Ovary (tissue), 3 donors: ENCODE results near the gene MFSD1.

Experiments used
- CTCF ChIP-seq, 3 donors: fragments of 450-650 bp in 2 of 3; fragments of 200-600 bp in 1 of 3; IDR thresholded peaks; one replicate each; pipeline versions ENCODE4 v1.5.1 to v1.8.0; 2016 to 2022; ENCODE audit warnings: antibody characterized with exemption in 3 of 3, mild to moderate bottlenecking in 1 of 3
- EP300 ChIP-seq: sonication (generic); formaldehyde crosslinking; IDR thresholded peaks from one replicate; pipeline ENCODE4 v1.6.1; 2017; ENCODE audit warnings: antibody characterized with exemption
- POLR2A ChIP-seq: fragments of 450-650 bp; IDR thresholded peaks from one replicate; pipeline ENCODE4 v1.6.1; 2017; ENCODE audit warnings: antibody characterized with exemption, mild to moderate bottlenecking, moderate library complexity
- donor health status: DM: no; HTN: no; CAD: no.

- TF ChIP-seq CTCF (IDR thresholded peaks at IDR 0.05), result no peak
- no peak for TF ChIP-seq POLR2A
- no peak for TF ChIP-seq EP300
Observed at GRCh38 chr3:158842976-158843375, 41.1 kb downstream of the MFSD1 start.
